ENCODE results near the gene HMGB1. TPM values are rescaled to one million over a fixed set of nuclear protein-coding genes. Genes with fewer than 3 reads are reported as not detected.

The HMGB1 gene
- total RNA-seq, 1 experiment from 2014 or later = 667 TPM

Other genes starting within 250 kb of the HMGB1 start
- 6.6 and 9.0 TPM in 2 replicates for gene KATNAL1, start 158.4 kb downstream of the HMGB1 start, total RNA-seq (2014; rRNA removed; shearing (Covaris generic))
- gene UBE2L5, start 43.4 kb downstream of the HMGB1 start, total RNA-seq (2014; rRNA removed; shearing (Covaris generic)) = 0.08 TPM in 1 of 2 replicates, not detected in the other
- gene USPL1, start 152.0 kb upstream of the HMGB1 start, total RNA-seq (2014; rRNA removed; shearing (Covaris generic)) = 10.7 and 13.5 TPM in 2 replicates

Data from HT1080 (cell line).